Natural killer cell (primary cell): ENCODE results near the gene TCERG1L. TPM values are rescaled to one million over a fixed set of nuclear protein-coding genes. Genes with fewer than 3 reads are reported as not detected.

Experiments
- ATAC-seq, 3 donors: fragments of 150-1000 bp in 2 of 3; fragments of 200-7000 bp in 1 of 3; cut with Tn5 transposase; 1 replicate in 1 of 3; 2 replicates in 2 of 3; pipeline ENCODE4 v1.10.0; 2021; ENCODE audit warnings: mild to moderate bottlenecking in 2 of 3, moderate library complexity in 2 of 3
- DNase-seq, 2 donors: peaks; one replicate each; pipeline versions ENCODE4 v3.0.0 to v3.0.0-alpha.2; 2013 to 2021; ENCODE audit warnings: mixed read lengths in 1 of 2
- H3K27ac ChIP-seq: one replicate; pipeline ENCODE4 v1.5.1; 2013; ENCODE audit warnings: mild to moderate bottlenecking, low read length
- H3K27me3 ChIP-seq: one replicate; pipeline ENCODE4 v1.6.1; 2013; ENCODE audit warnings: low read length; ENCODE audit not compliant: control insufficient read depth, insufficient read depth
- H3K36me3 ChIP-seq: one replicate; pipeline ENCODE4 v1.6.1; 2013; ENCODE audit warnings: low read length; ENCODE audit not compliant: control insufficient read depth, insufficient read depth
- H3K4me1 ChIP-seq: one replicate; pipeline ENCODE4 v1.6.1; 2013; ENCODE audit warnings: low read length; ENCODE audit not compliant: control insufficient read depth, insufficient read depth
- H3K4me3 ChIP-seq: one replicate; pipeline ENCODE4 v1.5.1; 2013; ENCODE audit warnings: low read length
- H3K9me3 ChIP-seq: one replicate; pipeline ENCODE4 v1.6.1; 2013; ENCODE audit warnings: low read length; ENCODE audit not compliant: control insufficient read depth, insufficient read depth
- H3K27ac Mint-ChIP-seq, 2 donors: one replicate each; pipeline ENCODE4 v1.8.0; 2022; ENCODE audit warnings: mild to moderate bottlenecking in 2 of 2, mixed read lengths in 2 of 2, moderate library complexity in 1 of 2
- H3K27me3 Mint-ChIP-seq, 2 donors: one replicate each; pipeline ENCODE4 v1.8.0; 2022; ENCODE audit warnings: low read depth in 2 of 2, mixed read lengths in 2 of 2
- H3K36me3 Mint-ChIP-seq: one replicate; pipeline ENCODE4 v1.8.0; 2022; ENCODE audit warnings: mixed read lengths
- H3K4me1 Mint-ChIP-seq, 2 donors: one replicate each; pipeline ENCODE4 v1.8.0; 2022; ENCODE audit warnings: mixed read lengths in 2 of 2
- H3K4me3 Mint-ChIP-seq: one replicate; pipeline ENCODE4 v1.8.0; 2022; ENCODE audit warnings: mild to moderate bottlenecking, moderate library complexity, mixed read lengths
- H3K9me3 Mint-ChIP-seq, 2 donors: one replicate each; pipeline ENCODE4 v1.8.0; 2022; ENCODE audit warnings: mixed read lengths in 2 of 2
- CTCF ChIP-seq: fragments of 200-600 bp; IDR thresholded peaks from one replicate; pipeline ENCODE4 v1.8.0; 2022; ENCODE audit warnings: antibody characterized with exemption
- WGBS: methylation state at CpG from one replicate; pipeline ENCODE4 v1.1.7; 2013; ENCODE audit warnings: missing lambda C conversion rate; ENCODE audit not compliant: insufficient coverage; 5-methylcytosine and 5-hydroxymethylcytosine counted together
- intact Hi-C: fragments of 100-400 bp; cut with micrococcal nuclease; formaldehyde crosslinking; loops from one replicate; pipeline ENCODE4 v1.14.2; 2022
- total RNA-seq, 4 donors: library from RNA; stranded (reverse); fragments of 120-200 nt in 1 of 4; gene quantifications; one replicate each; pipeline versions ENCODE4 v1.2.3 to v1.2.4, GENCODE V29; 2013 to 2022

Gene TCERG1L
- total RNA-seq, 3 donors from 2014 or later (not counting 1 experiment from before 2014, with no cell fraction given): 0.48 TPM; not detected in 2

GRCh38 chr10:131077724-131078123 is 233.8 kb downstream of the TCERG1L start:
- 80% methylated on average over 6 of the region's 6 CpGs for WGBS
- Histone ChIP-seq H3K4me3 (no peak overlapping the region), H3K9me3 (no peaks in the 10 kb centered on the region), H3K36me3 (no peaks in the 10 kb centered on the region), H3K27me3 (no peaks in the 10 kb centered on the region), H3K4me1 (no peaks in the 10 kb centered on the region), H3K27ac (no peak overlapping the region)
- intact Hi-C loops: no loop called here
- DNase-seq: no peak
- no peaks in the 10 kb centered on the region for H3K9me3 Mint-ChIP-seq
- no peak overlapping the region for H3K27ac Mint-ChIP-seq
- no peak for ATAC-seq
- H3K4me1 Mint-ChIP-seq: peaks cover 4 to 6% of the 10 kb centered on the region in 2 donors
- no peak for TF ChIP-seq CTCF
- H3K4me3 Mint-ChIP-seq: no peak overlapping the region
- H3K27me3 Mint-ChIP-seq: no peaks in the 10 kb centered on the region
- no peaks in the 10 kb centered on the region for H3K36me3 Mint-ChIP-seq

- H3K4me1 ChIP-seq: no peaks in the 10 kb centered on the region
- H3K4me3 ChIP-seq: no peak overlapping the region
- H3K4me1 Mint-ChIP-seq: peaks cover 4 to 6% of the 10 kb centered on the region in 2 donors
- H3K4me3 Mint-ChIP-seq: no peak overlapping the region
- TF ChIP-seq CTCF: no peak
- no peaks in the 10 kb centered on the region for H3K36me3 ChIP-seq
- H3K27me3 ChIP-seq: no peaks in the 10 kb centered on the region
- no peak overlapping the region for H3K27ac Mint-ChIP-seq
- 91% methylated on average over 6 of the region's 6 CpGs for WGBS
- no peaks in the 10 kb centered on the region for H3K9me3 ChIP-seq
- no peaks in the 10 kb centered on the region for H3K27me3 Mint-ChIP-seq
- H3K27ac ChIP-seq: no peak overlapping the region
- ATAC-seq: no peak
- intact Hi-C loops: no loop called here
- H3K36me3 Mint-ChIP-seq: no peaks in the 10 kb centered on the region
- no peaks in the 10 kb centered on the region for H3K9me3 Mint-ChIP-seq
- no peak for DNase-seq
Observed at GRCh38 chr10:131077031-131077430, 234.5 kb downstream of the TCERG1L start.

GRCh38 chr10:131076356-131076755 is 235.2 kb downstream of the TCERG1L start:
- H3K36me3 Mint-ChIP-seq: no peaks in the 10 kb centered on the region
- TF ChIP-seq CTCF: no peak
- H3K4me1 Mint-ChIP-seq: peaks cover 4% of the 10 kb centered on the region in 2 donors
- H3K4me3 ChIP-seq: no peak overlapping the region
- intact Hi-C loops: no loop called here
- no peaks in the 10 kb centered on the region for H3K27me3 Mint-ChIP-seq
- no peaks in the 10 kb centered on the region for H3K4me1 ChIP-seq
- no peaks in the 10 kb centered on the region for H3K9me3 ChIP-seq
- no peaks in the 10 kb centered on the region for H3K27me3 ChIP-seq
- no peaks in the 10 kb centered on the region for H3K9me3 Mint-ChIP-seq
- H3K36me3 ChIP-seq: no peaks in the 10 kb centered on the region
- H3K4me3 Mint-ChIP-seq: no peak overlapping the region
- H3K27ac Mint-ChIP-seq: no peak overlapping the region
- H3K27ac ChIP-seq: no peak overlapping the region
- ATAC-seq (no peak), DNase-seq (no peak)
- 90% methylated on average over 8 of the region's 8 CpGs for WGBS

GRCh38 chr10:131075218-131075770 is 236.2 kb downstream of the TCERG1L start:
- no peak overlapping the region for H3K27ac ChIP-seq
- H3K9me3 ChIP-seq: no peaks in the 10 kb centered on the region
- Mint-ChIP-seq H3K27ac (no peak overlapping the region), H3K4me3 (no peak overlapping the region), H3K4me1 (no peaks in the 10 kb centered on the region), H3K27me3 (no peaks in the 10 kb centered on the region), H3K9me3 (no peaks in the 10 kb centered on the region), H3K36me3 (no peaks in the 10 kb centered on the region)
- H3K27me3 ChIP-seq: no peaks in the 10 kb centered on the region
- intact Hi-C loops: no loop called here
- H3K4me3 ChIP-seq: no peak overlapping the region
- no peak for TF ChIP-seq CTCF
- DNase-seq: no peak
- no peak for ATAC-seq
- no peaks in the 10 kb centered on the region for H3K36me3 ChIP-seq
- 93% methylated on average over 27 of the region's 27 CpGs for WGBS
- no peaks in the 10 kb centered on the region for H3K4me1 ChIP-seq
